Caco-2 (cell line): Measurements from ENCODE around the gene SLC9A4. TPM values are rescaled to one million over a fixed set of nuclear protein-coding genes. Genes with fewer than 3 reads are reported as not detected.

Source experiments
- BruUV-seq: library from RNA; stranded (reverse); fragments of 400-500 nt; replicated peaks from 2 replicates; lab custom pipeline; 2021; lab: Mats Ljungman, UMichigan
- CTCF ChIA-PET: fragments of 300-600 bp; sonication (Branson Sonifier 250); formaldehyde crosslinking; loops from one replicate; lab custom pipeline; 2022; ENCODE audit warnings: antibody characterized with exemption; lab: Charles Lee
- POLR2A ChIA-PET: fragments of 300-600 bp; sonication (Branson Sonifier 250); formaldehyde crosslinking; loops from one replicate; lab custom pipeline; 2022; ENCODE audit warnings: antibody characterized with exemption; lab: Charles Lee
- DNase-seq, 2 experiments: peaks; one replicate each; pipeline versions ENCODE4 v3.0.0 to v3.0.0-alpha.2; 2020 to 2022
- H3K27me3 ChIP-seq: replicated peaks from 2 replicates; pipeline ENCODE4 v1.6.0; 2011; ENCODE audit warnings: low read length; ENCODE audit not compliant: control insufficient read depth, insufficient read depth
- H3K36me3 ChIP-seq: 2 replicates; pipeline ENCODE4 v1.5.1; 2011; ENCODE audit warnings: low read length; ENCODE audit not compliant: control insufficient read depth, insufficient read depth
- H3K4me1 ChIP-seq: fragments of 250-450 bp; sonication (Bioruptor Pico); 2 replicates; pipeline ENCODE4 v1.5.1; 2020; ENCODE audit warnings: mild to moderate bottlenecking
- H3K4me3 ChIP-seq: 2 replicates; pipeline ENCODE4 v1.5.1; 2011; ENCODE audit warnings: low read depth, mild to moderate bottlenecking, control low read depth, low read length
- H3K9me3 ChIP-seq: fragments of 250-450 bp; sonication (Bioruptor Pico); 2 replicates; pipeline ENCODE4 v1.5.1; 2020; ENCODE audit warnings: mild to moderate bottlenecking, moderate library complexity
- H3K27ac Mint-ChIP-seq: one replicate; pipeline ENCODE4 v1.8.0; 2022; ENCODE audit warnings: mixed read lengths; ENCODE audit not compliant: unreplicated experiment
- H3K27me3 Mint-ChIP-seq: one replicate; pipeline ENCODE4 v1.8.0; 2022; ENCODE audit warnings: mixed read lengths; ENCODE audit not compliant: insufficient read depth, unreplicated experiment
- H3K36me3 Mint-ChIP-seq: one replicate; pipeline ENCODE4 v1.8.0; 2022; ENCODE audit warnings: mild to moderate bottlenecking, mixed read lengths; ENCODE audit not compliant: insufficient read depth, unreplicated experiment
- H3K4me1 Mint-ChIP-seq: one replicate; pipeline ENCODE4 v1.8.0; 2022; ENCODE audit warnings: low read depth, mixed read lengths; ENCODE audit not compliant: unreplicated experiment
- H3K4me3 Mint-ChIP-seq: one replicate; pipeline ENCODE4 v1.8.0; 2022; ENCODE audit warnings: mild to moderate bottlenecking, moderate library complexity, mixed read lengths; ENCODE audit not compliant: unreplicated experiment
- H3K9me3 Mint-ChIP-seq: one replicate; pipeline ENCODE4 v1.8.0; 2022; ENCODE audit warnings: mixed read lengths; ENCODE audit not compliant: unreplicated experiment
- CTCF ChIP-seq, 2 experiments: fragments of 200-600 bp in 1 of 2; IDR thresholded peaks; 1 replicate in 1 of 2; 2 replicates in 1 of 2; pipeline versions ENCODE4 v1.5.1 to v1.8.0; 2011 to 2022; ENCODE audit warnings: antibody characterized with exemption in 1 of 2, control low read depth in 1 of 2, inconsistent platforms in 1 of 2, low read depth in 1 of 2, low read length in 1 of 2, mild to moderate bottlenecking in 1 of 2, moderate library complexity in 1 of 2; ENCODE audit not compliant: insufficient read depth in 1 of 2, severe bottlenecking in 1 of 2, unreplicated experiment in 1 of 2
- intact Hi-C: fragments of 100-400 bp; cut with micrococcal nuclease; formaldehyde crosslinking; loops from one replicate; pipeline ENCODE4 v1.10.0; 2022; ENCODE audit not compliant: unreplicated experiment
- total RNA-seq: library from RNA; stranded (reverse); gene quantifications from 2 replicates; pipeline ENCODE4 v1.2.3, GENCODE V29; 2022

The SLC9A4 gene
- total RNA-seq, 1 experiment from 2014 or later: 1.4 TPM

GRCh38 chr2:102510791-102511575 is 38.0 kb downstream of the SLC9A4 start:
- no peak for TF ChIP-seq CTCF (IDR thresholded peaks at IDR 0.05; ENCODE audit: insufficient read depth in 1 of 2, low read depth in 1 of 2, low read length in 1 of 2, severe bottlenecking in 1 of 2, unreplicated experiment in 1 of 2)
- intact Hi-C loops: no loop called here
- no peaks in the 10 kb centered on the region for H3K27me3 Mint-ChIP-seq
- H3K27ac Mint-ChIP-seq: no peak overlapping the region
- DNase-seq: no peak
- no TSS peak for BruUV-seq
- no peaks in the 10 kb centered on the region for H3K36me3 Mint-ChIP-seq
- peaks cover 30% of the 10 kb centered on the region for H3K9me3 Mint-ChIP-seq
- H3K4me1 Mint-ChIP-seq: peaks cover 31% of the 10 kb centered on the region
- POLR2A ChIA-PET: no interaction called here
- H3K36me3 ChIP-seq: no peaks in the 10 kb centered on the region; the same call in 1 of the 2 replicates
- CTCF ChIA-PET: no interaction called here
- peaks cover 6% of the 10 kb centered on the region for H3K9me3 ChIP-seq
- no peak overlapping the region for H3K4me3 Mint-ChIP-seq
- H3K27me3 ChIP-seq: no peaks in the 10 kb centered on the region
- H3K4me1 ChIP-seq: peaks cover 31% of the 10 kb centered on the region
- H3K4me3 ChIP-seq: no peak overlapping the region

GRCh38 chr2:102512161-102512560 is 39.1 kb downstream of the SLC9A4 start:
- H3K9me3 ChIP-seq: peaks cover 6% of the 10 kb centered on the region
- TF ChIP-seq CTCF (IDR thresholded peaks at IDR 0.05; ENCODE audit: insufficient read depth in 1 of 2, low read depth in 1 of 2, low read length in 1 of 2, severe bottlenecking in 1 of 2, unreplicated experiment in 1 of 2): no peak
- Mint-ChIP-seq H3K4me1 (peaks cover 36% of the 10 kb centered on the region), H3K27ac (peak overlapping the region; percentile 61), H3K27me3 (no peaks in the 10 kb centered on the region), H3K9me3 (peaks cover 30% of the 10 kb centered on the region), H3K4me3 (no peak overlapping the region), H3K36me3 (no peaks in the 10 kb centered on the region)
- ChIA-PET POLR2A (no interaction called here), CTCF (no interaction called here)
- no TSS peak for BruUV-seq
- no peaks in the 10 kb centered on the region for H3K27me3 ChIP-seq
- DNase-seq: no peak
- intact Hi-C loops: no loop called here
- no peak overlapping the region for H3K4me3 ChIP-seq
- H3K36me3 ChIP-seq: no peaks in the 10 kb centered on the region; the same call in 1 of the 2 replicates
- peaks cover 43% of the 10 kb centered on the region for H3K4me1 ChIP-seq

GRCh38 chr2:102513355-102513939 is 40.4 kb downstream of the SLC9A4 start:
- ChIA-PET CTCF (interaction anchor here (0.6 to 1.1 kb wide), 4 partner anchors 8 to 623 kb away, joined by 3 to 7 read pairs (median 4); partner anchors contain the start of gene SLC9A4), POLR2A (no interaction called here)
- Mint-ChIP-seq H3K4me1 (peaks cover 40% of the 10 kb centered on the region), H3K27me3 (no peaks in the 10 kb centered on the region), H3K27ac (peak overlapping the region; percentile 61), H3K36me3 (no peaks in the 10 kb centered on the region), H3K9me3 (peaks cover 30% of the 10 kb centered on the region), H3K4me3 (peak overlapping the region; percentile 36)
- Histone ChIP-seq H3K9me3 (peaks cover 6% of the 10 kb centered on the region), H3K36me3 (no peaks in the 10 kb centered on the region; the same call in 1 of the 2 replicates), H3K4me3 (no peak overlapping the region), H3K4me1 (peaks cover 46% of the 10 kb centered on the region), H3K27me3 (no peaks in the 10 kb centered on the region)
- TSS peak; percentile 70 for BruUV-seq
- no peak for DNase-seq
- intact Hi-C loops: loop anchor here (1.0 kb wide), 1 partner anchor 8 kb away; no protein-coding TSS in a partner anchor
- no peak for TF ChIP-seq CTCF (IDR thresholded peaks at IDR 0.05; ENCODE audit: insufficient read depth in 1 of 2, low read depth in 1 of 2, low read length in 1 of 2, severe bottlenecking in 1 of 2, unreplicated experiment in 1 of 2)
